Smooth muscle cell (in vitro differentiated cells): ENCODE data around the gene DHRS12. TPM values are rescaled to one million over a fixed set of nuclear protein-coding genes. Genes with fewer than 3 reads are reported as not detected.

Experiments
- DNase-seq: peaks from one replicate; lab custom pipeline; 2025; ENCODE audit not compliant: unreplicated experiment; lab: John Stamatoyannopoulos, UW
- H2AFZ ChIP-seq: fragments of 200-600 bp; sonication (generic); 2 replicates; pipeline ENCODE4 v1.6.0; 2016; ENCODE audit warnings: antibody characterized with exemption, low read depth, mild to moderate bottlenecking
- H3F3A ChIP-seq: fragments of 200-600 bp; sonication (generic); 2 replicates; pipeline ENCODE4 v1.6.0; 2017; ENCODE audit warnings: antibody characterized with exemption, low read depth
- H3K27ac ChIP-seq: fragments of 200-600 bp; sonication (generic); 2 replicates; pipeline ENCODE4 v1.5.1; 2016; ENCODE audit warnings: low read depth, mild to moderate bottlenecking
- H3K27me3 ChIP-seq: fragments of 200-600 bp; sonication (generic); 2 replicates; pipeline ENCODE4 v1.6.1; 2016; ENCODE audit warnings: low read depth, mild to moderate bottlenecking
- H3K36me3 ChIP-seq: fragments of 200-600 bp; sonication (generic); 2 replicates; pipeline ENCODE4 v1.5.1; 2016; ENCODE audit warnings: low read depth
- H3K4me1 ChIP-seq: fragments of 200-600 bp; sonication (generic); 2 replicates; pipeline ENCODE4 v1.5.1; 2016; ENCODE audit warnings: low read depth
- H3K4me2 ChIP-seq: fragments of 200-600 bp; sonication (generic); 2 replicates; pipeline ENCODE4 v1.6.0; 2016; ENCODE audit warnings: mild to moderate bottlenecking
- H3K4me3 ChIP-seq: fragments of 200-600 bp; sonication (generic); 2 replicates; pipeline ENCODE4 v1.5.1; 2016; ENCODE audit warnings: mild to moderate bottlenecking
- H3K79me2 ChIP-seq: fragments of 200-600 bp; sonication (generic); 2 replicates; pipeline ENCODE4 v1.6.0; 2016; ENCODE audit warnings: low read depth, mild to moderate bottlenecking
- H3K9ac ChIP-seq: fragments of 200-600 bp; sonication (generic); 2 replicates; pipeline ENCODE4 v1.6.0; 2016; ENCODE audit warnings: low read depth
- H3K9me3 ChIP-seq: fragments of 200-600 bp; sonication (generic); replicated peaks from 2 replicates; pipeline ENCODE4 v1.5.1; 2016; ENCODE audit warnings: low read depth
- H4K20me1 ChIP-seq: fragments of 200-600 bp; sonication (generic); 2 replicates; pipeline ENCODE4 v1.6.0; 2016; ENCODE audit warnings: low read depth
- CTCF ChIP-seq: fragments of 200-600 bp; sonication (generic); IDR thresholded peaks from 2 replicates; pipeline ENCODE4 v1.5.1; 2017; ENCODE audit warnings: borderline replicate concordance, mild to moderate bottlenecking, antibody characterized with exemption; ENCODE audit not compliant: insufficient read depth, poor library complexity, severe bottlenecking
- WGBS: methylation state at CpG from one replicate; pipeline ENCODE4 v1.1.7; 2016; ENCODE audit warnings: low lambda C conversion rate; 5-methylcytosine and 5-hydroxymethylcytosine counted together
- polyA plus RNA-seq: library from polyadenylated mRNA; unstranded; fragments of >200 nt; fragmentation: Nextera tagmentation; extraction: Ambion mirVana; gene quantifications from 2 replicates; pipeline ENCODE4 v1.2.1, GENCODE V29; 2016
- total RNA-seq: library from RNA; depleted of rRNA; stranded (reverse); fragments of >200 nt; gene quantifications from 2 replicates; pipeline ENCODE4 v1.2.3, GENCODE V29; 2014

The DHRS12 gene
- total and polyA plus RNA-seq, 2 experiments from 2014 or later, result 5.7 to 9.9 TPM

GRCh38 chr13:51773515-51773914 lies 30.4 kb downstream of the DHRS12 start:
- Histone ChIP-seq H3K27ac (no peak overlapping the region), H3K4me3 (no peak overlapping the region), H3K9ac (no peak overlapping the region), H3K4me1 (no peaks in the 10 kb centered on the region), H3K36me3 (no peaks in the 10 kb centered on the region), H4K20me1 (no peaks in the 10 kb centered on the region), H3K27me3 (no peaks in the 10 kb centered on the region), H2AFZ (no peak overlapping the region), H3K4me2 (no peak overlapping the region), H3F3A (no peaks in the 10 kb centered on the region), H3K9me3 (no peaks in the 10 kb centered on the region), H3K79me2 (no peaks in the 10 kb centered on the region)
- TF ChIP-seq CTCF, result no peak
- no peak for DNase-seq
- 93% methylated on average over 11 of the region's 11 CpGs for WGBS

GRCh38 chr13:51772781-51773180 lies 31.2 kb downstream of the DHRS12 start:
- Histone ChIP-seq H3K27ac (no peak overlapping the region), H4K20me1 (no peaks in the 10 kb centered on the region), H3F3A (no peaks in the 10 kb centered on the region), H3K4me2 (no peak overlapping the region), H3K9me3 (no peaks in the 10 kb centered on the region), H2AFZ (no peak overlapping the region), H3K36me3 (no peaks in the 10 kb centered on the region), H3K79me2 (no peaks in the 10 kb centered on the region), H3K27me3 (no peaks in the 10 kb centered on the region), H3K4me1 (no peaks in the 10 kb centered on the region), H3K9ac (no peak overlapping the region), H3K4me3 (no peak overlapping the region)
- WGBS, result 93% methylated on average over 6 of the region's 6 CpGs
- no peak for DNase-seq
- TF ChIP-seq CTCF, result no peak

GRCh38 chr13:51772105-51772455 lies 31.9 kb downstream of the DHRS12 start:
- Histone ChIP-seq H3K9ac (no peak overlapping the region), H3K4me1 (no peaks in the 10 kb centered on the region), H3K36me3 (no peaks in the 10 kb centered on the region), H3F3A (no peaks in the 10 kb centered on the region), H3K4me2 (no peak overlapping the region), H3K27ac (no peak overlapping the region), H4K20me1 (no peaks in the 10 kb centered on the region), H2AFZ (no peak overlapping the region), H3K79me2 (no peaks in the 10 kb centered on the region), H3K4me3 (no peak overlapping the region), H3K27me3 (no peaks in the 10 kb centered on the region), H3K9me3 (no peaks in the 10 kb centered on the region)
- DNase-seq, result no peak
- TF ChIP-seq CTCF, result no peak
- 92% methylated on average over 9 of the region's 9 CpGs for WGBS

GRCh38 chr13:51771418-51772104 lies 32.4 kb downstream of the DHRS12 start:
- Histone ChIP-seq H3K4me1 (no peaks in the 10 kb centered on the region), H4K20me1 (no peaks in the 10 kb centered on the region), H3F3A (no peaks in the 10 kb centered on the region), H3K79me2 (no peaks in the 10 kb centered on the region), H3K9me3 (no peaks in the 10 kb centered on the region), H3K9ac (no peak overlapping the region), H3K27ac (no peak overlapping the region), H2AFZ (no peak overlapping the region), H3K27me3 (no peaks in the 10 kb centered on the region), H3K4me2 (no peak overlapping the region), H3K4me3 (no peak overlapping the region), H3K36me3 (no peaks in the 10 kb centered on the region)
- TF ChIP-seq CTCF, result no peak
- WGBS, result 92% methylated on average over 17 of the region's 17 CpGs
- no peak for DNase-seq
